GM12878 (cell line): ENCODE results near the gene RASA4. TPM values are rescaled to one million over a fixed set of nuclear protein-coding genes. Genes with fewer than 3 reads are reported as not detected.

Source experiments
- polyA plus RNA-seq, 11 experiments: library from polyadenylated mRNA; depleted of rRNA in 4 of 11; unstranded in 6 of 11; stranded (reverse) in 5 of 11; fragments of >200 nt; fragmentation: Nextera tagmentation in 4 of 11; fragmentation: Illumina TruSeq in 1 of 11; extraction: Ambion mirVana in 4 of 11; extraction: Trizol in 1 of 11; gene quantifications; 1 replicate in 1 of 11; 2 replicates in 10 of 11; pipeline versions ENCODE4 v1.2.1 to v1.2.3, GENCODE V29; 2011 to 2016; ENCODE audit warnings: inconsistent platforms in 2 of 11, missing spikeins in 2 of 11, low read depth in 1 of 11
- small RNA-seq: library from RNA; depleted of rRNA; stranded (forward); fragments of <200 nt; gene quantifications from one replicate; pipeline ENCODE3, GENCODE V24; 2014
- total RNA-seq, 4 experiments: library from RNA; depleted of rRNA in 3 of 4; stranded (reverse); fragments of >200 nt in 3 of 4; fragmentation: Illumina TruSeq in 1 of 4; extraction: Trizol in 1 of 4; gene quantifications; 2 replicates each; pipeline versions ENCODE4 v1.2.1 to v1.2.3, GENCODE V29; 2013 to 2021

RASA4 gene
- total and polyA plus RNA-seq, 10 of the 15 experiments (the other 5 are each of a cell fraction or from before 2014, with no cell fraction given) = 1.7 to 35.8 (median 14.0) TPM

Small RNA genes within 50 kb of the gene (small RNA-seq; reads per million reads assigned to genes)
- gene UPK3BL1 = not detected

Other genes with a start within 250 kb of the RASA4 start
Only the 7 nearest of the 13 such genes appear.
- 8.1 and 12.1 TPM in 2 replicates for gene RASA4B, start 99.0 kb downstream of the RASA4 start, total RNA-seq (2014; rRNA removed)
- gene RASA4B, start 99.0 kb downstream of the RASA4 start, total RNA-seq (2014; rRNA removed; fragmentation: Illumina TruSeq; extraction: Trizol) = 5.4 and 5.8 TPM in 2 replicates
- gene RASA4B, start 99.0 kb downstream of the RASA4 start, total RNA-seq (2021) = 12.7 and 14.8 TPM in 2 replicates
- 2.7 and 5.2 TPM in 2 replicates for gene RASA4B, start 99.0 kb downstream of the RASA4 start, polyA plus RNA-seq (2011; rRNA removed)
- gene RASA4B, start 99.0 kb downstream of the RASA4 start, polyA plus RNA-seq (2014; fragmentation: Illumina TruSeq; extraction: Trizol) = 0.73 and 6.2 TPM in 2 replicates
- gene RASA4B, start 99.0 kb downstream of the RASA4 start, polyA plus RNA-seq (2014; fragmentation: Nextera tagmentation; extraction: Ambion mirVana) = under 1 TPM; 0.10 to 0.31 TPM
- 16.4 and 18.8 TPM in 2 replicates for gene RASA4B, start 99.0 kb downstream of the RASA4 start, polyA plus RNA-seq (2014; rRNA removed)
- gene RASA4B, start 99.0 kb downstream of the RASA4 start, polyA plus RNA-seq (2016; fragmentation: Nextera tagmentation; extraction: Ambion mirVana) = 1 to 10 TPM; 6.5 TPM
- 6.2 and 9.9 TPM in 2 replicates for gene UPK3BL2, start 73.1 kb downstream of the RASA4 start, total RNA-seq (2014; rRNA removed)
- 7.1 and 8.2 TPM in 2 replicates for gene UPK3BL2, start 73.1 kb downstream of the RASA4 start, total RNA-seq (2014; rRNA removed; fragmentation: Illumina TruSeq; extraction: Trizol)
- 11.8 and 16.2 TPM in 2 replicates for gene UPK3BL2, start 73.1 kb downstream of the RASA4 start, total RNA-seq (2021)
- 3.3 and 7.6 TPM in 2 replicates for gene UPK3BL2, start 73.1 kb downstream of the RASA4 start, polyA plus RNA-seq (2011; rRNA removed)
- 0.51 and 6.1 TPM in 2 replicates for gene UPK3BL2, start 73.1 kb downstream of the RASA4 start, polyA plus RNA-seq (2014; fragmentation: Illumina TruSeq; extraction: Trizol)
- gene UPK3BL2, start 73.1 kb downstream of the RASA4 start, polyA plus RNA-seq (2014; fragmentation: Nextera tagmentation; extraction: Ambion mirVana) = under 1 TPM in 1 of 2 experiments, not detected in 1; 0.18 TPM
- 25.7 and 30.1 TPM in 2 replicates for gene UPK3BL2, start 73.1 kb downstream of the RASA4 start, polyA plus RNA-seq (2014; rRNA removed)
- 10 to 100 TPM; 10.4 to 10.7 TPM for gene UPK3BL2, start 73.1 kb downstream of the RASA4 start, polyA plus RNA-seq (2016; fragmentation: Nextera tagmentation; extraction: Ambion mirVana)
- gene SPDYE2, start 65.5 kb downstream of the RASA4 start, total RNA-seq (2014; rRNA removed) = not detected in 2 replicates
- not detected in 2 replicates for gene SPDYE2, start 65.5 kb downstream of the RASA4 start, total RNA-seq (2014; rRNA removed; fragmentation: Illumina TruSeq; extraction: Trizol)
- gene SPDYE2, start 65.5 kb downstream of the RASA4 start, total RNA-seq (2021) = not detected in 2 replicates
- not detected in 2 replicates for gene SPDYE2, start 65.5 kb downstream of the RASA4 start, polyA plus RNA-seq (2011; rRNA removed)
- gene SPDYE2, start 65.5 kb downstream of the RASA4 start, polyA plus RNA-seq (2014; fragmentation: Illumina TruSeq; extraction: Trizol) = not detected in 2 replicates
- gene SPDYE2, start 65.5 kb downstream of the RASA4 start, polyA plus RNA-seq (2014; fragmentation: Nextera tagmentation; extraction: Ambion mirVana) = under 1 TPM; 0.16 to 0.19 TPM
- not detected in 2 replicates for gene SPDYE2, start 65.5 kb downstream of the RASA4 start, polyA plus RNA-seq (2014; rRNA removed)
- gene SPDYE2, start 65.5 kb downstream of the RASA4 start, polyA plus RNA-seq (2016; fragmentation: Nextera tagmentation; extraction: Ambion mirVana) = 1 to 10 TPM; 4.4 to 6.4 TPM
- 23.1 and 24.1 TPM in 2 replicates for gene POLR2J3, start 44.2 kb downstream of the RASA4 start, total RNA-seq (2014; rRNA removed)
- gene POLR2J3, start 44.2 kb downstream of the RASA4 start, total RNA-seq (2014; rRNA removed; fragmentation: Illumina TruSeq; extraction: Trizol) = 70.7 and 85.4 TPM in 2 replicates
- 24.0 and 29.1 TPM in 2 replicates for gene POLR2J3, start 44.2 kb downstream of the RASA4 start, total RNA-seq (2021)
- gene POLR2J3, start 44.2 kb downstream of the RASA4 start, polyA plus RNA-seq (2011; rRNA removed) = 140 and 162 TPM in 2 replicates
- gene POLR2J3, start 44.2 kb downstream of the RASA4 start, polyA plus RNA-seq (2014; fragmentation: Illumina TruSeq; extraction: Trizol) = 117 and 120 TPM in 2 replicates
- gene POLR2J3, start 44.2 kb downstream of the RASA4 start, polyA plus RNA-seq (2014; fragmentation: Nextera tagmentation; extraction: Ambion mirVana) = 10 to 100 TPM; 27.3 to 30.4 TPM
- gene POLR2J3, start 44.2 kb downstream of the RASA4 start, polyA plus RNA-seq (2014; rRNA removed) = 35.3 and 35.4 TPM in 2 replicates
- 100 to 1,000 TPM; 130 to 143 TPM for gene POLR2J3, start 44.2 kb downstream of the RASA4 start, polyA plus RNA-seq (2016; fragmentation: Nextera tagmentation; extraction: Ambion mirVana)
- gene UPK3BL1, start 26.0 kb upstream of the RASA4 start, total RNA-seq (2014; rRNA removed) = 29.0 and 33.0 TPM in 2 replicates
- gene UPK3BL1, start 26.0 kb upstream of the RASA4 start, total RNA-seq (2014; rRNA removed; fragmentation: Illumina TruSeq; extraction: Trizol) = 21.1 and 22.8 TPM in 2 replicates
- 21.8 and 25.8 TPM in 2 replicates for gene UPK3BL1, start 26.0 kb upstream of the RASA4 start, total RNA-seq (2021)
- gene UPK3BL1, start 26.0 kb upstream of the RASA4 start, polyA plus RNA-seq (2011; rRNA removed) = 16.5 and 34.2 TPM in 2 replicates
- 7.4 and 16.6 TPM in 2 replicates for gene UPK3BL1, start 26.0 kb upstream of the RASA4 start, polyA plus RNA-seq (2014; fragmentation: Illumina TruSeq; extraction: Trizol)
- 10 to 100 TPM in 1 of 2 experiments, 1 to 10 TPM in 1; 5.9 to 12.5 TPM for gene UPK3BL1, start 26.0 kb upstream of the RASA4 start, polyA plus RNA-seq (2014; fragmentation: Nextera tagmentation; extraction: Ambion mirVana)
- 68.6 and 77.0 TPM in 2 replicates for gene UPK3BL1, start 26.0 kb upstream of the RASA4 start, polyA plus RNA-seq (2014; rRNA removed)
- 10 to 100 TPM; 24.2 to 28.3 TPM for gene UPK3BL1, start 26.0 kb upstream of the RASA4 start, polyA plus RNA-seq (2016; fragmentation: Nextera tagmentation; extraction: Ambion mirVana)
- gene SPDYE2B, start 33.6 kb upstream of the RASA4 start, total RNA-seq (2014; rRNA removed) = not detected in 2 replicates
- not detected in 2 replicates for gene SPDYE2B, start 33.6 kb upstream of the RASA4 start, total RNA-seq (2014; rRNA removed; fragmentation: Illumina TruSeq; extraction: Trizol)
- gene SPDYE2B, start 33.6 kb upstream of the RASA4 start, total RNA-seq (2021) = not detected in 2 replicates
- not detected in 2 replicates for gene SPDYE2B, start 33.6 kb upstream of the RASA4 start, polyA plus RNA-seq (2011; rRNA removed)
- not detected in 2 replicates for gene SPDYE2B, start 33.6 kb upstream of the RASA4 start, polyA plus RNA-seq (2014; fragmentation: Illumina TruSeq; extraction: Trizol)
- gene SPDYE2B, start 33.6 kb upstream of the RASA4 start, polyA plus RNA-seq (2014; fragmentation: Nextera tagmentation; extraction: Ambion mirVana) = under 1 TPM in 1 of 2 experiments, not detected in 1; 0.19 TPM
- gene SPDYE2B, start 33.6 kb upstream of the RASA4 start, polyA plus RNA-seq (2014; rRNA removed) = not detected in 2 replicates
- under 1 TPM; 0.32 to 0.59 TPM for gene SPDYE2B, start 33.6 kb upstream of the RASA4 start, polyA plus RNA-seq (2016; fragmentation: Nextera tagmentation; extraction: Ambion mirVana)
- gene POLR2J2, start 54.9 kb upstream of the RASA4 start, total RNA-seq (2014; rRNA removed) = 3.4 and 4.4 TPM in 2 replicates
- 4.9 and 5.6 TPM in 2 replicates for gene POLR2J2, start 54.9 kb upstream of the RASA4 start, total RNA-seq (2014; rRNA removed; fragmentation: Illumina TruSeq; extraction: Trizol)
- gene POLR2J2, start 54.9 kb upstream of the RASA4 start, total RNA-seq (2021) = 6.7 and 11.4 TPM in 2 replicates
- gene POLR2J2, start 54.9 kb upstream of the RASA4 start, polyA plus RNA-seq (2011; rRNA removed) = 7.1 and 7.7 TPM in 2 replicates
- 3.2 and 4.5 TPM in 2 replicates for gene POLR2J2, start 54.9 kb upstream of the RASA4 start, polyA plus RNA-seq (2014; fragmentation: Illumina TruSeq; extraction: Trizol)
- gene POLR2J2, start 54.9 kb upstream of the RASA4 start, polyA plus RNA-seq (2014; fragmentation: Nextera tagmentation; extraction: Ambion mirVana) = 1 to 10 TPM in 1 of 2 experiments, under 1 TPM in 1; 0.80 to 1.3 TPM
- 8.0 and 10.5 TPM in 2 replicates for gene POLR2J2, start 54.9 kb upstream of the RASA4 start, polyA plus RNA-seq (2014; rRNA removed)
- gene POLR2J2, start 54.9 kb upstream of the RASA4 start, polyA plus RNA-seq (2016; fragmentation: Nextera tagmentation; extraction: Ambion mirVana) = 10 to 100 TPM; 14.0 to 16.3 TPM